ENCODE data around the gene TAP1. TPM values are rescaled to one million over a fixed set of nuclear protein-coding genes. Genes with fewer than 3 reads are reported as not detected.

The TAP1 gene
- total and polyA plus RNA-seq, 10 of the 15 experiments (the other 5 are each of a cell fraction or from before 2014, with no cell fraction given): 33.4 to 249 (median 169) TPM

DNA sequence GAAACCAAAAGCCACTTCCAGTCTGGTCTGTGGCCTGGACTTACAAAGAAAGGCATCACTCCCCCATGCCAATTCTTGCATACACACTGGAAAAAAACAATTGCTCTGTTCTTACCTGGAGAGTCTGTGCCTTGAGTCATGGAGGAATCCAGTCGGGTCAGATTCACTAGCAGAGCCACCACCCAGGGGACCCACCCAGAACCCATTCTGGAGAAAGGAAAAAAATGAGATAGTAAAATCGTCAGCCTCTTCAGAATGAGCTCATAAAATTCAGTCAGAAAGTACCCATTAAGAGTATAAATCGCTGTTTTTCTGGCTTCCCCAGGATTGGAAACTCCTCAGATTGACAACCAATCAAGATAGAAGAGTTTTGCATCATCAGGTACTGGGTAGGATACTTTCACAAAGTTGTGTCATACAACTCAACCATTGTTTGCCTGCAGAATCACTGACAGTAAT, 36.7 kb downstream of the TAP1 start, which contains the start of gene HLA-DOB (continued):
- TF ChIP-seq, protein P1, sequence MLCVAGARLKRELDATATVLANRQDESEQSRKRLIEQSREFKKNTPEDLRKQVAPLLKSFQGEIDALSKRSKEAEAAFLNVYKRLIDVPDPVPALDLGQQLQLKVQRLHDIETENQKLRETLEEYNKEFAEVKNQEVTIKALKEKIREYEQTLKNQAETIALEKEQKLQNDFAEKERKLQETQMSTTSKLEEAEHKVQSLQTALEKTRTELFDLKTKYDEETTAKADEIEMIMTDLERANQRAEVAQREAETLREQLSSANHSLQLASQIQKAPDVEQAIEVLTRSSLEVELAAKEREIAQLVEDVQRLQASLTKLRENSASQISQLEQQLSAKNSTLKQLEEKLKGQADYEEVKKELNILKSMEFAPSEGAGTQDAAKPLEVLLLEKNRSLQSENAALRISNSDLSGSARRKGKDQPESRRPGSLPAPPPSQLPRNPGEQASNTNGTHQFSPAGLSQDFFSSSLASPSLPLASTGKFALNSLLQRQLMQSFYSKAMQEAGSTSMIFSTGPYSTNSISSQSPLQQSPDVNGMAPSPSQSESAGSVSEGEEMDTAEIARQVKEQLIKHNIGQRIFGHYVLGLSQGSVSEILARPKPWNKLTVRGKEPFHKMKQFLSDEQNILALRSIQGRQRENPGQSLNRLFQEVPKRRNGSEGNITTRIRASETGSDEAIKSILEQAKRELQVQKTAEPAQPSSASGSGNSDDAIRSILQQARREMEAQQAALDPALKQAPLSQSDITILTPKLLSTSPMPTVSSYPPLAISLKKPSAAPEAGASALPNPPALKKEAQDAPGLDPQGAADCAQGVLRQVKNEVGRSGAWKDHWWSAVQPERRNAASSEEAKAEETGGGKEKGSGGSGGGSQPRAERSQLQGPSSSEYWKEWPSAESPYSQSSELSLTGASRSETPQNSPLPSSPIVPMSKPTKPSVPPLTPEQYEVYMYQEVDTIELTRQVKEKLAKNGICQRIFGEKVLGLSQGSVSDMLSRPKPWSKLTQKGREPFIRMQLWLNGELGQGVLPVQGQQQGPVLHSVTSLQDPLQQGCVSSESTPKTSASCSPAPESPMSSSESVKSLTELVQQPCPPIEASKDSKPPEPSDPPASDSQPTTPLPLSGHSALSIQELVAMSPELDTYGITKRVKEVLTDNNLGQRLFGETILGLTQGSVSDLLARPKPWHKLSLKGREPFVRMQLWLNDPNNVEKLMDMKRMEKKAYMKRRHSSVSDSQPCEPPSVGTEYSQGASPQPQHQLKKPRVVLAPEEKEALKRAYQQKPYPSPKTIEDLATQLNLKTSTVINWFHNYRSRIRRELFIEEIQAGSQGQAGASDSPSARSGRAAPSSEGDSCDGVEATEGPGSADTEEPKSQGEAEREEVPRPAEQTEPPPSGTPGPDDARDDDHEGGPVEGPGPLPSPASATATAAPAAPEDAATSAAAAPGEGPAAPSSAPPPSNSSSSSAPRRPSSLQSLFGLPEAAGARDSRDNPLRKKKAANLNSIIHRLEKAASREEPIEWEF (IDR thresholded peaks at IDR 0.05; ENCODE audit: insufficient replicate concordance, low read depth, low read length): no peak
- no peak for TF ChIP-seq STAT3 (IDR thresholded peaks at IDR 0.05; ENCODE audit: low read depth, low read length)
- TF ChIP-seq SMARCA5 (IDR thresholded peaks at IDR 0.05): no peak
- TF ChIP-seq FOS (IDR thresholded peaks at IDR 0.05; ENCODE audit: borderline replicate concordance, extremely low read depth, insufficient read length): peak; percentile 5
- TF ChIP-seq, protein P2, sequence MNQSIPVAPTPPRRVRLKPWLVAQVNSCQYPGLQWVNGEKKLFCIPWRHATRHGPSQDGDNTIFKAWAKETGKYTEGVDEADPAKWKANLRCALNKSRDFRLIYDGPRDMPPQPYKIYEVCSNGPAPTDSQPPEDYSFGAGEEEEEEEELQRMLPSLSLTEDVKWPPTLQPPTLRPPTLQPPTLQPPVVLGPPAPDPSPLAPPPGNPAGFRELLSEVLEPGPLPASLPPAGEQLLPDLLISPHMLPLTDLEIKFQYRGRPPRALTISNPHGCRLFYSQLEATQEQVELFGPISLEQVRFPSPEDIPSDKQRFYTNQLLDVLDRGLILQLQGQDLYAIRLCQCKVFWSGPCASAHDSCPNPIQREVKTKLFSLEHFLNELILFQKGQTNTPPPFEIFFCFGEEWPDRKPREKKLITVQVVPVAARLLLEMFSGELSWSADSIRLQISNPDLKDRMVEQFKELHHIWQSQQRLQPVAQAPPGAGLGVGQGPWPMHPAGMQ (IDR thresholded peaks at IDR 0.05; ENCODE audit: borderline replicate concordance): no peak
- TF ChIP-seq NFXL1 (IDR thresholded peaks at IDR 0.05; ENCODE audit: borderline replicate concordance): no peak
- no peak for TF ChIP-seq CHD2 (IDR thresholded peaks at IDR 0.05; ENCODE audit: borderline replicate concordance, low read depth, low read length)
- TF ChIP-seq CEBPB (IDR thresholded peaks at IDR 0.05; ENCODE audit: borderline replicate concordance in 1 of 2, low read depth in 2 of 2, low read length in 2 of 2): peak in 1 of 2 experiments; percentile 31; a peak in 1 of 4 replicates
- peak; percentile 84 for TF ChIP-seq NFYB (IDR thresholded peaks at IDR 0.05; ENCODE audit: insufficient read depth, low read depth, low read length)
- peak; percentile 23 to 49; a peak in 2 of 4 replicates for TF ChIP-seq BHLHE40 (IDR thresholded peaks at IDR 0.05; ENCODE audit: borderline replicate concordance in 1 of 2, low read depth in 2 of 2, low read length in 1 of 2)
- no peak for TF ChIP-seq MTA2 (IDR thresholded peaks at IDR 0.05; ENCODE audit: low read depth)
- TF ChIP-seq MLLT1 (IDR thresholded peaks at IDR 0.05): 0 out of 2 replicates have a peak, but pooled peaks have one; percentile 40
- TF ChIP-seq ZNF24 (IDR thresholded peaks at IDR 0.05): no peak
- TF ChIP-seq NR2C1 (IDR thresholded peaks at IDR 0.05): no peak
- TF ChIP-seq, protein P3, sequence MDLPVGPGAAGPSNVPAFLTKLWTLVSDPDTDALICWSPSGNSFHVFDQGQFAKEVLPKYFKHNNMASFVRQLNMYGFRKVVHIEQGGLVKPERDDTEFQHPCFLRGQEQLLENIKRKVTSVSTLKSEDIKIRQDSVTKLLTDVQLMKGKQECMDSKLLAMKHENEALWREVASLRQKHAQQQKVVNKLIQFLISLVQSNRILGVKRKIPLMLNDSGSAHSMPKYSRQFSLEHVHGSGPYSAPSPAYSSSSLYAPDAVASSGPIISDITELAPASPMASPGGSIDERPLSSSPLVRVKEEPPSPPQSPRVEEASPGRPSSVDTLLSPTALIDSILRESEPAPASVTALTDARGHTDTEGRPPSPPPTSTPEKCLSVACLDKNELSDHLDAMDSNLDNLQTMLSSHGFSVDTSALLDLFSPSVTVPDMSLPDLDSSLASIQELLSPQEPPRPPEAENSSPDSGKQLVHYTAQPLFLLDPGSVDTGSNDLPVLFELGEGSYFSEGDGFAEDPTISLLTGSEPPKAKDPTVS (IDR thresholded peaks at IDR 0.05; ENCODE audit: low read depth, low read length): no peak
- TF ChIP-seq, protein P4, sequence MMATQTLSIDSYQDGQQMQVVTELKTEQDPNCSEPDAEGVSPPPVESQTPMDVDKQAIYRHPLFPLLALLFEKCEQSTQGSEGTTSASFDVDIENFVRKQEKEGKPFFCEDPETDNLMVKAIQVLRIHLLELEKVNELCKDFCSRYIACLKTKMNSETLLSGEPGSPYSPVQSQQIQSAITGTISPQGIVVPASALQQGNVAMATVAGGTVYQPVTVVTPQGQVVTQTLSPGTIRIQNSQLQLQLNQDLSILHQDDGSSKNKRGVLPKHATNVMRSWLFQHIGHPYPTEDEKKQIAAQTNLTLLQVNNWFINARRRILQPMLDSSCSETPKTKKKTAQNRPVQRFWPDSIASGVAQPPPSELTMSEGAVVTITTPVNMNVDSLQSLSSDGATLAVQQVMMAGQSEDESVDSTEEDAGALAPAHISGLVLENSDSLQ (IDR thresholded peaks at IDR 0.05): peak; percentile 70
- peak; percentile 95 for TF ChIP-seq CREB1 (IDR thresholded peaks at IDR 0.05; ENCODE audit: low read depth)
- TF ChIP-seq SIN3A (IDR thresholded peaks at IDR 0.05; ENCODE audit: low read depth, low read length): 0 out of 2 replicates have a peak, but pooled peaks have one; percentile 33
- TF ChIP-seq RELA (IDR thresholded peaks at IDR 0.05; ENCODE audit: borderline replicate concordance, partially characterized antibody): no peak
